NCI-H345 treated with DMSO at 0.1 percent for 48 hours (cell line): ENCODE data around the gene MYZAP.

ENCODE experiments used
- DNase-seq: peaks from one replicate; lab custom pipeline; 2025; ENCODE audit not compliant: unreplicated experiment; lab: John Stamatoyannopoulos, UW

MYZAP gene

DNA sequence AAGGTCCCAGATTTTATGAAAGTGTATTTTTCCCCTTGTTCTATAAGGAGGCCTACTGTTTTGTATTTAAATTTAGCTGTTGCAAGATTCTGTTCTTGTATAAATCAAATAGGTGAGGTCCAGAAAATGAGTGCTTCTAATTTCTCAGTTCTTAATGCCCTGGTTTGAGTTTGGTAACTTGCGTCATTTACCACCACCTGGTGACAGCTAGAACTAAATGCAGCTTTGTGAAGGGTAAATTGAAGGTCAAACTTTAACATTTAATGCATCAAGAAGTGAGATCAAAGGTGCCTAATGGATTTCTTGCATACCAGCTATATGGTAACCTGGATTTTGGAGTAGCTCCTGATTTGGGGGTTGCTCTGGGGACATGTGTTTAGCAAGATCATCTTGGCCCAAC is 64.1 kb downstream of the MYZAP start:
- DNase-seq, result no peak

GRCh38 chr15:57656434-57656833 is 64.7 kb downstream of the MYZAP start:
- no peak for DNase-seq

- DNase-seq, result no peak
Measured at GRCh38 chr15:57657619-57658018, 65.9 kb downstream of the MYZAP start.

GRCh38 chr15:57662091-57662744 is 70.5 kb downstream of the MYZAP start:
- DNase-seq, result no peak

GRCh38 chr15:57662802-57663201 is 71.1 kb downstream of the MYZAP start:
- DNase-seq, result no peak

DNA sequence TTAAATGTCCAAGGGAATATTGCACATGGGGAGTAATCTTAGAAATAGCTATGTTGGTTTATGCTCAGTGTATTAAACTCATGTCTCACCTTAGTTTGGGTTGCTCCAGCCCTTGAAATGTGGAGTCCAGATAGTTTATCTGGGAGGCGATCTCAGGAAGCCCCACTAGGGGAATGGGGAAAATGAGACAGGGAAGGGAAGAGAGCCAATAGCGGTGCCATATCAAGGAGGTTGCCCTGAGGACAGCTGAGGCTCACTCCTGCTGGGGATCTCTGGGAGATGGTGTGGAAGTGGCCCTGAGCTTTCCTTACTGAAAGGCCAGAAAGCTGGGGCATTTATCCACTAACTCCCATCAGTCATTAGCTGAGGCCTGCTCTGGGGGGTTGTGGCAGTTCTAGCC is 71.6 kb downstream of the MYZAP start:
- DNase-seq, result no peak

DNA sequence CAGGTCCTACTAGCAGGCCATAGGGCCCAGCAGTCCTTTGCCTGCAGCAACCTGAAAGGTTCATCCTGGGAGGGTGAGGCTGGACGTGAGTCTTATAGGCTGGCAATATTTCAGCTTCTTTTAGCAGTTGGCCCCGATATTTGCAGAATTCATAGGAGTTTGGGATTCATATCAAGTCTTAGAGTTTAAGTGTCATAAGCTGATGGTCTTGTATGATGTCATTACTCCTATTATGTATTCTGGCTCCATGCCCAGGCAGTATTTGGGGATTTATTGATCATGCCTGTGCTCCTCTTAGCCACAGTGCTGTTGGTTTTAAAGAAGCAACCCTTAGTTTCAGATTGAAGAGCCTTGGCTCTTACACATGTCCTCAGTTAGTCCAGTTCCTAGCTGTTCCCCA is 73.5 kb downstream of the MYZAP start:
- DNase-seq, result no peak

DNA sequence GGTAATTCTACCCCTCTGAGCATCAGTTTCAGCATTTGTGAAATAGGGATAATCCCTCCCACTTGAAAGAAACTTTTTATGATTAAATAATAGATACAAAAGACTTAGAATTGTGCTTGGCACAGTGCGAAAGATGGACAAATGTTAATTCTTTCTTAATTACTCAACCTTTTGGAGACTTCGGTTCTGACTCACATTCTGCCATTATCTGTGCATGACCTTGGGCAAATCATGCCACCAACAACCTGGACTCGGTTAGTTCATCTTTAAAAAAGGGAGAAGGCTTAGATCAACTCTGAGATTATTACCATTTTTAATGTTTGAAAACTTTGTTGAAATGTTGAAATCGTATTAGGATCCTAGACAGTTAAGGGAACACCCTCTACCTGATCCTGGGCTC is 74.2 kb downstream of the MYZAP start:
- no peak for DNase-seq

DNA sequence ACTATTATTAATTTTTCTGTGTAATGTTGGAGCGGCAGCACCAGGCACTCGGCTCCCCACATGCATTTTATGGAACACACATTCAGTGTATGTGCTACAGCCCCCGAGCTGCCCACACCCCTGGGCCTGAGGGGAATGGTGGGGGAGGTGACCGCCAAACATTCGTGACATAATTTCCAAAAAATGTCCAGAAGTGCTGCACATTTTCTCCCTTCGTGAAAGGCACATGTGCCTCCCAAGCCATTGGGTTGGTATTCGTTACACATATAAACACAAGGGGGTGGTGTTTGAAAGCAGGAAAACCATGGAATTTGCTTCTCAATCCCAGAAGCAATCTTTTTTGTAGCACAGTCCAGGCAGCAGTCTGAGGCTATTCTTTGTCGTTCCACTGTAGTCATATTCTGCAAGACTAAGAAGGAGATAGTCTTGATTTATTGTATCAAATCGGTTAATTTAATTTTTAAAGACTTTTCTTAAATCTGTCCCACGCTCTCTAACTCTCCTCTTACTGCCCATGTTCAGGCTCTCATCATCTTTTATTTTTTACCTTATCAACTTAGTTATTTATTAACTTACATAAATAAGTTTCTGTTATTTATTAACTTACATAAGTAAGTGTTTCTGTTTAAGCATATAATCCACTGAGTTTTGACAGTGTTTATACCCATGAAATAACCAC is 75.6 kb downstream of the MYZAP start:
- DNase-seq, result no peak

DNA sequence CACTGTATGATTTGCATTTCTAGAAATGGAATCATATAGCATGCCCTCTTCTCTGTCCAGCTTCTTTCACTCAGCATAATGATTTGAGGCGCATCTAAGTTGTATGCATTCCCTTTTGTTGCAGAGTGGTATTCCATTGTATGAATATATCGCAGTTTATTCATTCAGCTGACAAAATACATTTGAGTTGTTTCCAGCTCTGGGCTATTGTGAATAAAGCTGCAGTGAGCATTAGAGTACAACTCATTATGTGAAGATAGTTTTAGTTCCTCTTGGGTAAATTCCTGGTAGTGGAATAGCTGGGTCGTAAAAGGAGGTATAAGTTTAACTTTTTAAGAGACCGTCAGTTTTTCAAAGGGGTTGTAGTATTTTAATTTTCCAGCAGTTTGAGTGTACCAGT is 76.3 kb downstream of the MYZAP start:
- no peak for DNase-seq

DNA sequence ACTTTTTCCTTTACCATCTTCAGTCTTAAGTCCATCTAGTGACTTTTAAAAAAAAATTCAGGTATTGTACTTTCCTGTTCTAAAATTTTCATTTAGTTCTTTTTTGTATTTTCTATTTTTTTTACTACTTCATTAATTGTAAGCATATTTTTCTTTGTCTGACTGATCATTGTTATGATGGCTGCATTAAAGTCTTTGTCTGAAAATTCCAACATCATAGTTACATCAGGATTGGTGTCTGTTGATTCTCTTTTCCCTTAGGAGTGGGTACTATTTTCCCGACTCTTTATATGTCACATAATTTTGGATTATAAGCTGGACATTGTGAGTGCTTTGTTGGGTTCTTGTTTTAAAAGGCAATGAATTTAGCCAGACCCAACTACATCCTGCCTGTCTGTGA is 79.9 kb downstream of the MYZAP start:
- no peak for DNase-seq

DNA sequence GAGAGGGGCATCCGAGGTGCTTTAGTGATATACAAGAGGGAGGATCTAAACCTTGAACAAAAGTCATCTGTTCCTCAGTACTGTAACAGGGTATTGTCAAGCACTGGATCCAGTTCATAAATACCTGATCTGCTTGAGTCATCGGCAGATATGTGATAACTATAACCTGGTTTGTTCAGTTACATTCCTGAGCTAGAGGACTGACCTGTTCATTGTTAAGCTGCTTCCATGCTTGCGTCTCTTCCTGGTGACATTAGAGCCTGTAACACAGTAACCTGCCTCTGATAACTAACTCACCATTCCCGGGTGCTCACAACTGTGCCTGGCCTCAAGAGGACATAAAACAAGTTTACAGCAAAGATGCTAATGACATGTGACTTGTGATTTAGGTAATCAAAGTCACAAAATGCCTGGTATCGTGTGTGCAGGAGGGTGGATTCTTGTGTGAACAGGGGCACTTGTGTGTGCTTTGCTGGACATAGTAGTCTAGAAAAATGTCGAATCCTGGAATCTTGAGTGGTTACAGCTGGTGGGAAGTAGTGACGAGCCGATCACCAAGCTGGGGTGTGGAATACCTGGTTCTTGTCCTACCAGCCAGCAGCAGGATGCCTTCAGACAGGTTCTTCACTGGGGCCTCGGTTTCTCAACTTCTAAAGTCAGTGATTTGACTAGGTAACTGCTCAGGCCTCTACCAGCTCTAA is 83.9 kb downstream of the MYZAP start:
- no peak for DNase-seq

DNA sequence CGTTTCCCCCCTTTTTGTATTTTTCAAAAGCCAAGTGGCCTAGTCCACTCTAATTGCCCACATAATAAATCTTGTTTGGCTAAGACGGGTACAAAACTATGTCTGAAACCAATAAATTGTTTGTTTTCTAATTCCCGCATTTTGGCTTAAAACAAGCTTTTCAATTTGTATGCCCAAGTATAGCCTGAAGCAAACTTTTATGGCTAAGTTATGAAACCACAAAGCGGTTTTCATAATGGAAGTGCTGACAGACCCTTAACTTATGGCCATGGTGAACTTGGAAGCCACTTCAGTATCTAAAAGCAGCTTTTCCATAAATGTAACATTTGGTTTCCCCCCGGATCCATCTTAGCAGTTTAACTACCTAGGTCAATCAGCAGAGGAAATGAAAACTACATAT is 84.9 kb downstream of the MYZAP start:
- DNase-seq, result no peak

DNA sequence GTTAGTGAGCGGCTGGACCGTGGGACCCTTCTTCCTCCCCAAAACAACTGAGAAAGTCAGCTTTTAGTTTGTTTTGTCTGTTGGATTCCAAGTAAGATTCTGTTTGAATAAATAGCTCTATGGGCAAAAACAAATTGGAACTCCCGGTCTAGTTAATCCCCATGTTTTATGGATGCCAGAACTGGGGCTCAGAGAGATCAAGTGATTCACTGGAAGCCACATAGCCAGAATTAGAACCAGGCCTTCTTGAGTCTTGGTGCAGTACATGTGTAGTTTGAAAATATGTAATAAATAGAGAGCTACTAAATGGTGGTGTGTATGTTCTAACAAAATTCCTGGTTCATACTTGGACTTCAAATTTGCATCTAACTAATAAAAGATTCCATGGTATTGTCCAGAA is 85.5 kb downstream of the MYZAP start:
- DNase-seq, result no peak

DNA sequence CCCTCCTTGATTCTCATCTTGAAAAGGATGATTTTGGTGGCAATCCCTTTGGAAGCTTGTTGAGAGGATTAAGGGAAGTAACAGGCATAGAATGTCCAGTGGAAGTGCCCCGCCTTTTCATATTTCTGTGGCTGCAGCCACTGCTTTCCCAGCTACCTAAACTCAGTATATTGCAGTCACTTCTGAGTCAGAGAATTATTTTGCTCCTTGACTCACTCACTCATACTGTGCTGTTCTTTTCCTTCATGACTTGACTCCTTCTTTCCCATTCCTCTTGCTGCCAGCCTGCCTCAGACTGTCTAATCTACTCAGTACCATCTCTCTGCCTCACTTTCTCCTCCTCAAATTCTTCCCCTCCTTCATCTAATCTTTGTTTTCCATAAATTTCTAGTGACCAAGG is 88.3 kb downstream of the MYZAP start:
- DNase-seq, result no peak

DNA sequence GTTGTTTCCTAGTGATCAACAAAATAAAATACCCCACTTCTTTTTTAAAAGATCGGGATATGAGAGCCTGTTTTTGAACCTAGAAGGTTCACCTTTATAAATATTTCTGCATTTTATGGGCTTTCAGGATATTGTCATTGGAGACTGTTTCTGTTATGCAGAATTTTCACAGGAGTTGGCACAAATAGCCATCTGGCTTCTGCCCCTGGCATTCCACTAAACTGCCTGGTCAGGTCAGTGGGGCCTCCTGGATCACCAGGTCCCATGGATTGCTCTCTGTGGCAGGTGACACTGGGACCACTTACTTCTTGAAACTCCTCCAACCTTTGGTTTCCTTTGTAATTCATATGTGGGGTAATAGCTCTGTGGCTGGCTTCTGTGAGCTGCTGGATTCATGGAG is 89.3 kb downstream of the MYZAP start:
- DNase-seq, result no peak

DNA sequence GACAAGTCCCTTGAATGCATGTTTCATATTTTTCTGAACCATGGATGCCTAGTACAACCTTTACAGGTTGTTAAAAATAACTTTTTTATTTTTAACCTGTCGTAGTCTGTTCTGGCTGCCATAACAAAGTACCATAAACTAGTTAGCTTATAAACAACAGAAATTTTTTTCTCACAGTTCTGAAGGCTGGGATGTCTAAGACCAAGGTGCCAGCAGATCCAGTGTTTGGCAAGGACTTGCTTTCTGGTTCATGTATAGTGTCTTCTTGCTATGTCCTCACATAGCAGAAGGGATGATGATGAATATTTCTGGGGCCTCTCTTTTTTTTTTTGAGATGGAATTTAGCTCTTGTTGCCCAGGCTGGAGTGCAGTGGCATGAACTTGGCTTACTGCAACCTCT is 91.8 kb downstream of the MYZAP start:
- no peak for DNase-seq

GRCh38 chr15:57684491-57685151 is 92.9 kb downstream of the MYZAP start:
- DNase-seq, result no peak

- DNase-seq, result no peak
Measured at GRCh38 chr15:57685306-57686095, 93.8 kb downstream of the MYZAP start.

GRCh38 chr15:57686657-57687056 is 95.0 kb downstream of the MYZAP start:
- no peak for DNase-seq

DNA sequence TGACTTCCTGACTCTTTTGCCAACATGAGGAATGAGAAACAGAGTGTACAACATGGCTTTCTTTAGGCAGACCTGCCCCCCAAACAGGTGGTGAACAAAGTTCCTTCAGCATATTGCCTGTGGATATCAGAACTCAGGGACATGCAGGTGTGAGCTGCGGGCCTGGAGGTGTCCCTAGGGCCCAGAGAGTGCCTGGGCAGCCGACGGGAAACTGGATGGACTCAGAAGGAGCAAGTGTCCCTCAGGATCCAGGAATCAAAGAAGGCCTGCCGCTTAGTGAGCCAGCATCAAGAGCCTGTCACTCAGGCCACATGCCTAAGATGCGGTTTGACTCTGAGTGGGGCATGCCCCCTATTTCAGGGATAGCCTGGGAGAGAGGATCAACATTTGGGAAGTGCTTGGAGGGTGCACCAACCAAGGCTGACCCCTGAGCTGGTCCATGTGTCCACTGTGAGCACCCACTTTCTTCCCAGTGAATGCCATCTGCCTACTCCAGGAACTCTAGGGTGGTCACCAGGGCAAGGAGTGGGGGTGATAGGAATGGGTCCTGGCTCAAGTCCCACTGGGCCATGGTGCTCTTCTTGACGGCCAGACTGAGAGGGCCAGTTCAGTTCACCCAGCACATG is 98.8 kb downstream of the MYZAP start:
- no peak for DNase-seq
